HT-29 (cell line): Measurements from ENCODE around the gene GALNS. TPM values are rescaled to one million over a fixed set of nuclear protein-coding genes. Genes with fewer than 3 reads are reported as not detected.
A peak's percentile ranks its signal among the peaks of the same experiment; 100 is the strongest.
"Not testable (repeated sequence)": the region's sequence is repeated elsewhere in the genome, so short reads cannot be mapped to it uniquely, and the experiment has no call there.

ENCODE experiments used
- DNase-seq: peaks from one replicate; pipeline ENCODE4 v3.0.0-alpha.2; 2015; ENCODE audit warnings: low spot score
- total RNA-seq: library from RNA; depleted of rRNA; stranded (reverse); fragments of >200 nt; shearing (Covaris generic); gene quantifications from 2 replicates; pipeline ENCODE4 v1.2.3, GENCODE V29; 2014

The GALNS gene
- total RNA-seq, 1 experiment from 2014 or later, result 18.4 TPM

DNA sequence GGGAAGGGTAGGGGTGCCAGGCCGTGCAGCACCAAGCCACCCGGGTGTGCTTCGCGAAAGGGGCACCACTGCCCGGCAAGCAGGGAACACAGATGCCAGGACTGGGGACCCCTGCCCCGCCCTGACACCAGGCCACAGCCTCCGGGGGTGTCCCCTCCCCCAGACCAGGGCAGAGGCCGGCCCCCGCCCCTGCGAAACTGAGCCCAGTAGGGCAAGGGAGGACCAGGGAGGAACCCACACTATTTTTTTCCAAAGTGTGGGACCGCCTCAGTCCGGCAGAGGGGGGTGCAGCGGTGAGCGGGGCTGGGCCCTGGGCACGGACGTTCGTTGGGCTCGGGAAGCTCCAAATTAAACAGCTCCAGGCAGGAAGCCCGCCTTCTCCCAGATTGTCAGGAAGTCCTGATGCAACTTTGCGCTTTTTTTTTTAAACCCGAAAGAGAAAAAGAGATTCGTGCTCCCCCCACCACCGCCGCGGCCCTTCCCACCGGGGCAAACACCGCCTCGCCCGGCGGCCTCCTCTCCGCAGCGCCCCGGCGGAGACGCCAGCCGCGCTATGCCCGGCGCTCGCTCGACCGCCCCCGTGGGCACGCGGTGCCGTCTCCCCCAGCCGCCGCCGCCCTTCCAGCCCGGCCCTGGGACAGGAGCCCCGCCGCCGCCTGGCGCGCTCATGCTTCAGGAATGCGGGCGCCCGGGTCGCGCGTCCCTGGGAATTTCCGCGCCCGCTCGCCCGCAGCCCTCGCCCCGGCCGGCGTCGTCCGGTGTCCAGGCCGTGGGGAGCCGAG lies 72.5 kb downstream of the GALNS start:
- DNase-seq, result peak; percentile 65

DNA sequence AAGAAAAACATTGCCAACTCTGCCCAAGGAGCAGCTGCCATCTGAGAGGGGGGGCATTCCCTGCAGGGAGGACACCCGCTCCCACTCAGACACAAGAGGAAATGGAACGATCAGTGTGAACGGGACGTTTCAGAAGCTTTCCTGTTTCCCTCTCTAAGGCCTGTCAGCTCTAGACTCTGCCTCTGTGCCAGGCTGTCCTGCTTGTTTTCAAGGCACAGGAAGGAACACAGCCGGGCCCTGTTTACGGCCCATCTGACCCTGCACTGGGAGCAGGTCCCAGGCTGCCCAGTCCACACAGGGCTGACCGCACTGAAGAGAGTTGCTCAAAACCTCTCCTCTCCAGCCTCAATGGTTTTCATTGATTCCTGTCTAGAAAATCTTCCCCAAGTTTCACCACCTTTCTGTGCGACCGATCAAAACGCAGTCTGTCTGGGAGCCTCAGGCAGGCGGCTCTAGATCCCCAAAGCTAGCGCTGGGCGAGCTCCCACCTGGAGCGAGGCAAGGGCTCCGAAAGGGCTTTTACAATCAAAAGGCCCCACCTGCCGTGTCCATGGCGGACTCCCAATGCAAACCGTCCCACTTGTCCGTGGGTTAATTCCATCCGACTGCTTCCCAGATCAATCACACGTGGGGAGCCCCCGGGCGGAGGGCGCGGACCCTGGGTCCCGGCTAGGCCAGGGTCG lies 73.2 kb downstream of the GALNS start:
- DNase-seq, result no peak

DNA sequence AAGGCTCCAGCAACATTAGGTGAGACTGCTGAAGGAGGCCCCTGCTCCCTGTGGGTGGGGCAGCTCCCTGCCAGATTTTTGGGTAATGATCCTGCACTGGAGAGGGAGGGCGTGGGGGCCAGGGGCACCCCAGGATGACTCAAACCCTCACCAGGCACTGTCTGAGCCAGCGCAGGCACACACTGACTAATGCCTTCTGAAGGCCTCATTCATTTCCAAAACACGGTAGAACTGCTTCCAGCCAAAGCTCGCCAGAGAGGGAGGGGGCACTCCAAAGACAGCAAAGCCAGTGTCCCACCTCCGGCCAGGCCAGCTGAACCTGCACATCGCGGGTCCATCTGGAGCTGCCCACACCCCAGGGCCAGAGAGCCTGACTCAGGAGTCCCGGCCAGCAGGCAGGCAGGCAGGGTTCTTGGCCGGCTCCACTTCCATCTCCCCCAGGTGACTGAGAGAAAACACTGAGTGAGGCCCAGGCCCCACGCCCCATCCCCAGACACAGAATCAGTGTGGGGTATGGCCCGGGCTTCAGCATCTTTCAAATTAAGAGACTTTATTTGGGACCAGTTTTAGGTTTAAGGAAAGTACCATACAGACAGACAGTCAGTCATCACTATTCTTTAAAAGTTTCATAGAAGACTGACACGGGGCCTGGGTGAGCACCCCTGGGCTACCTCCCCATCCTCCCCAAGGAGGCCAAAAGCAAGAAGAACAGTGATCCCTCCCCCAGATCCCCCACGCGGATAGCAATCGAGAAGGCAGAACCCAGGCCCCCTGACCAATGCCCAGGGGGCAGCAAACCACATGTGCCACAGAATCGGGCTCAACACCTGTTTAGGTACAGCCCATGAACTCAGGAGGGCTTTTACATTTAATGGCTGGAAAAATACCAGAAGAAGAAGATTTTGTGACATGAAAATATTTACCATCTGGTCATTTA lies 74.0 kb downstream of the GALNS start:
- DNase-seq, result no peak

DNA sequence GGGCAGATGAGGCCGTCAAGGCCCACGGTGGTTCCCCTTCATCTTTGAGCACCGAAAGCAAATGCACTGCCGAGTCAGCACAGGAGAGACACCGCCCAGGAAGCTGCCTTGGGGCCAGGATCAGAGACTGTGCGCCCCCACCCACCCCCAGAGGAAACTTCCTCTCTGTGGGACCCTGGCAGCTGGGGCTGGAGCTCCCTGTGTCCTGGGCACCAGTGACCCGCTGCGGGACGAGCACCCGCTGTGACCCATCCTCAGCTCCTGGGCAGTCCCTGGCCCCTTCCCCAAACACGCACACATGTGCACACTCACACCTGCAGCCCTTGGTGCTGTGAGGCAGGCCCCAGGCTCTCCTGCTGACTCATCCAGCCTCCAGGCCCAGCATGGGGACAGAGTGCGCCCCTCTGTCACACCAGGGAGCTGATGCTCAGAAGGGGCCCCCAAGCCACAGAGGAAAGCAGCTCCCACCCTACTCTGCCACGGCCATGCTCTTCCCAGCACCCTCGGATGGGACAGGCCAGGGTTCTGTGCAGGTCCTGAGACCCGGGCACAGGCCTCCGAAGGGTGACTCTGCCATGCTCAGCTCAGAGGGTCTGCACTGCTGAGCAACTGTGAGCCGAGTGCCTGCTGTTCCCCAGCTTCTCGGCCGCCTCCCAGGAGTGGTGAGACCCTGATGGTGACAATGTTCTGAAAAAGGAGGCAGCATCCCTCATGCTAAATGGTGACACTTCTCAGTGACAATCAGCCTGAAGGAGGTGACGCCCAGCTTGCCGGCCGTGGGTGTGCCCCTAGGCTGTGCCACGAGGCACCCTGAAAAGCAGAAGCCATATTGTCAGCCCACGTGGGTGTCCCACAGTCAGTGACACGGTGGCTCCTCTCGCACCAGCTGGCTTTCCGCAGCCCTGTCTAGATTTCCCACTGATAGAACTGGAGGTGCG lies 75.3 kb downstream of the GALNS start:
- DNase-seq, result no peak

GRCh38 chr16:88780142-88781062 lies 76.3 kb downstream of the GALNS start:
- DNase-seq, result no peak

GRCh38 chr16:88779406-88780141 lies 77.2 kb downstream of the GALNS start:
- no peak for DNase-seq

- no peak for DNase-seq
Observed at GRCh38 chr16:88778541-88779065, 78.1 kb downstream of the GALNS start.

- DNase-seq, result no peak
Observed at GRCh38 chr16:88778271-88778525, 78.5 kb downstream of the GALNS start.

DNA sequence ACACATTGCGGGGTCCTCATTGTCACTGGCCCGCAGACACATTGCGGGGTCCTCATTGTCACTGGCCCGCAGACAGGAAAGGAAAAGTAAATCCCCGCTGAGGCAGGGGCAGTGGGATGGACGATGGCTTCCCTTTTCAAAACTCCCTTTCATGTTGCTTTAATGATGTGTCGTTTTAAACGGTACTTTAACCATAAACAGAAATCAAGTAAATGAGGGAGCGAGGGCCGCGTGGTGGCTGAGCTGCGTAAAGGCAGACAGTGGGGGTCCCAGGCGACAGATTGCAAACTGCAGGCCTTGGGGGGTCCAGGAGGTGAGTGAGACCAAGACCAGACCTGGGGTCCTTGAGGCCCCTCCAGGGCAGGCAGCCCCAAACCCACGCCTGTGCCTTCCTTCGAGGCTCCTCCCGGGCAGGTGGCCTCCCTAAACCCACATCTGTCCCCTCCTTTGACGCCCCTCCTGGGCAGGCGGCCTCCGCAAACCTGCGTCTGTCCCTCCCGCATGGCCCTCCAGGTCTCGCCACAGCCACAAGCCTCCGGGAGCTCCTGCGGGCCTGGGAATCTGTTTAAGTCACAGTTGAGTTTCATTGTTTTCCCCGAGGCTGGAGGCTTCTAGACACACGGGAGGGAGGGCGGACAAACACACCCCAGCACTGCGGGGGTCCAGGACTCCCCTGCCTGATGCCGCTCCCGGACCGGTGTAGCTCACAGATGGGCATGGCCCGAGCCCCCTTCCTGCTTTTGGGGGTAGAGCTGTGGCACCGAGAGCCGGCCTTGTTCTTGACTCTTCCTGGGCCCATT lies 79.1 kb downstream of the GALNS start:
- no peak for DNase-seq

DNA sequence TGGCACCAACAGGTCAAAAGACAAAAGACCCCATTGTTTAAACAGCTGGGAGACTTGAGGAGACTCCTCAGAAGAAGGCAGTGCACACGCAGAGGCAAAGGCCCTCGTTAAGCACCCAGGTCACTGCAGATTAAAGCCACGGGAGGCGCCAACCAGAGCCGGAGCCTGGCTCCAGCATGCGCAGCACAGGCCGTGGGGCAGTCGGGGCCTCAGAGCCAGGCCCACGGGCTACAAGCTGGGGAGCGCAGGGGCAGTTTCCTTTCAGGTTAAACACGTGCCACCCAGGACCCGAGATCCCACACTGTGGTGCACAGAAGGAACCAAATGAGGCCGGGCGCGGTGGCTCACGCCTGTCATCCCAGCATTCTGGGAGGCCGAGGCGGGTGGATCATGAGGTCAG lies 80.9 kb downstream of the GALNS start:
- DNase-seq, result no peak

DNA sequence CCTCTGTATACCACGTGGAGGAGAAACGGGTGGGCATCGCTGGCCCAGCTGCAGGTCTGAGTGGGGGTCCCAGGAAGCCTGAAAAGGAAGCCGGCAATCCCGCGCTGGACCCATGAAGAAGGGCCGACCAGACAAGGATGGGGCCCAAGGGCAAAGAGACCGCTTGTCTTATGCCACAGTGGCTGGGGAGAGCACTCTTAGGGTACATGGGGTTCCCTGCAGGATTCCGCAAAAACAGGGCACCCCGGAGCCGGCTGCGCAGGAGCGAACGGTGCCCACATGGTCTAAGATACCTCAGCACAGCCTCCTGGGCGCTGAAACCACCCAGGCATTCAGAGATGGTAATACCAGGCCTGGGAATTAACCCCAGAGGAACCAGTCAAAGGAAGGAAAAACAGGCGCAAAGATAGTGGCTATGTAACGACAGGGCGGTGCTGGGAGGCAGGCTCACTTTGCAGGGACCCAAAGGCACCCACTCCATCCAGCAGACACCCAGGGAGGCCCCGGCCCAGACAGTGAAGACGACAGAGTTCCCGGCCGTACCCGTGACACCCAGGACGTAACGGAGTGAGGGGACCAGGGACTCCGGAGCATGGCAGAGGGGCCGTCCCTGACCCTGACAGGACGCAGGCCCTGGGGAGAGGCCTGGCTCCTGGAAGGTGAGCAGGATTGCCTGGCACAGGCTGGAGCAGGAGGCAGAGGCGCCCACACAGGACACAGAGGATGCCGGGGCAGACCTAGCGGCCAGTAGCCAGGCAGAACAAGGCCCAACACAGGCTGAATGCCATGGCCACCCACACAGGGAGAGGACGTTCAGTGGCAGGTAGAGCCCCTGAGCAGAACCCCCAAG lies 82.0 kb downstream of the GALNS start:
- no peak for DNase-seq

DNA sequence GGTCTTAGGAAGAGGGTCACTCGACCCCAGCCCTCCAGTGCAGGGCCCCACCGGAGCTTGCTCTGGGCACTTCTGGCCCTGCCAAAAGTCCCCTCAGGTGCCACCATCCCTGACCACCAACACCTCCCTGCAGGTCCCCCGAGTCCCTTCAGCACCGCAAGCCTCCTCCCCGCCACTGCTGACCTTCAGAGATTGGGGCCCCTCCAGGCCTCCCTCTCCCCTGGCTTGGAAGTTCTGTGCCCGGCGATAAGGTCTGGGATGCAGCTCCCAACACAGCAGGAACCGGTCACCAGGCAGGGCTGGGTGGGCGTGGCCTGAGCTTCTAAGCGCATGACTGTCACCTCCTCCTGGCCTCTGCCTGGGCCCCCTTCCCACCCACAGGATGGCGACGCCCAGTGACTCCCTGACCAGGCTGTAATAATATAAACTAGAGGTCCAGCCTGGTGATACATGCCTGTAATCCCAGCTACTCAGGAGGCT lies 82.9 kb downstream of the GALNS start:
- peak; percentile 72 for DNase-seq

GRCh38 chr16:88772871-88773811 lies 83.6 kb downstream of the GALNS start:
- DNase-seq, result no peak

DNA sequence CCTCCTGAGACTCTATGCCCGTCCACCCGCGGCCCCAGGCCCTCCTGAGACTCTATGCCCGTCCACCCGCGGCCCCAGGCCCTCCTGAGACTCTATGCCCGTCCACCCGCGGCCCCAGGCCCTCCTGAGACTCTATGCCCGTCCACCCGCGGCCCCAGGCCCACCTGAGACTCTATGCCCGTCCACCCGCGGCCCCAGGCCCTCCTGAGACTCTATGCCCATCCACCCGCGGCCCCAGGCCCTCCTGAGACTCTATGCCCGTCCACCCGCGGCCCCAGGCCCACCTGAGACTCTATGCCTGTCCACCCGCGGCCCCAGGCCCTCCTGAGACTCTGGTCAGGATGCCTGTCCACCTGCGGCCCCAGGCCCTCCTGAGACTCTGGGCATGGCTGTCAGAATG lies 85.0 kb downstream of the GALNS start:
- DNase-seq, result not testable (repeated sequence)

DNA sequence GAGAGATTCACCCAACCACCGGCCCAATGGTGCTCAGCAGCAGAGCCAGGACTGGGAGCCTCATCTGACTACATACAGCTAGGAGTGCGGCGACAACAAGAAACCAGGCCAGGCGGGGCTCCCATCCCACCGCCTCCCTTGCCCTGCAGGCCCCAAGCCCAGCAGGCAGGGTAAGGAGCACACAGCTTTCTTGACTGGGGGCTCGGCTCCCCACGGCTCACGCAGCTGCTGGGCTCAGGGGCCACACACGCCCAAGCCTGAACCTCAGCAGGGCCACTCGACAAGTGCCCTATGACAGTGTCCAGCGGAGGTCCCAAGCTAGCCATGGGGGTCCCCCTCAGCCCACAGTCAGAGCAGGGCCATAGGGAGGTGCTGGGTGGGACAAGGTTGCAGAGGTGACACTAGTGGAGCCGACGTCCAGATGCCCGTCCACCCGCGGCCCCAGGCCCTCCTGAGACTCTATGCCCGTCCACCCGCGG lies 85.4 kb downstream of the GALNS start:
- no peak for DNase-seq
